ENCODE measurements around the gene CRADD.

Gene CRADD

DNA sequence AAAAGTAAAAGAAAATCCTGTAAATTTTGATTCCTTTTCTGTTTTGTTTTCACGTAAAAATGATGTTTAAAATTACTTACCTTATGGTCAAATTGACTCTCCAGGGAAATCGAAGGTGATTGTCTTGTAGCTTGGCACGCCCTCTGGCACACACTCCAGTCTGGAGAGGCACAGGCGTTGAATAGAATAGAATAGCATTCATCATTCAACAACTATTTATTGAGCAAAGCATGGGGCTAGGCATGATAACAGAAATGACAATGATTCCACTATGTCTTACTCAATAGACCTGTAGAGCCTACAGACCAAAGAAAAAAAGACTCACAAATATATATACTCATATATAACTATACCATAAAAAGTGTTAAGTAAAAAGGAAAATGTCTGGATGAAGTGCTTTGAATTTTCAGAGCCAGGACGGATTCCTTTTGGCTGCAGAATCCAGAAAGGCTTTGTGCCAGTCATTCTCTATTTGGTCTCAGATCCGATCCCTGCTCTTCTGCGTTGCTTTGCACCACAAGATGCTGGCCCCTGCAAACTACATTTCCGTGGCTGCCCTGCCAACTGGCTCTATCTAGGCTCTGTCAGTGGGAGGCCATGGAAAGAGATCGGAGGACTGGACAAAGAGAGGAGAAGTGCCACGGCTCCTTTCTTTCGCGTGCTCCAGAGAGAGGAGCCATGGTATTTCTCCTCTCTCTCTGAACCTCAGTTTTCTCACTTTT is 231.8 kb downstream of the CRADD start:
- no peak overlapping the region for H3K4me3 ChIP-seq (ENCODE audit: low read length)

DNA sequence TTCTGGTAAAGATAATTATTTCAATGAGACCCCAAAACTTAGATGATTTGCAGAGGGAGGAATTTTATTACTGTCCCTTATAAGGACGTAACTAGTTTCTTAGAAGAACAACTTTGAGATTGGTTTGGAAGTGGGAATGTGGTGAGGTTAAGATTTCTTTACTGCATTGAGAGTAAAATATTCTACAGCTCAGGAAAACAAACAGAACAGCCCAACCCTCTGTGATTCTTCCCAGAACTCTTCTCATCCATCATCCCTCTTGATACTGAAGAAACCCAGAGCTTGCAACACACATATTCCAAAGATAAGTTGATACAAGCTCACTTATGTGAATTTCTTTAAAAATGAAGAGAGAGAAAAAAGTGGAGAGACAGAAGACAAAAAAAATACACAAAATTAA is 234.2 kb downstream of the CRADD start:
- H3K4me3 ChIP-seq (ENCODE audit: low read length) = no peak overlapping the region
- no peak for DNase-seq (ENCODE audit: low read depth)
- TF ChIP-seq, protein P1, sequence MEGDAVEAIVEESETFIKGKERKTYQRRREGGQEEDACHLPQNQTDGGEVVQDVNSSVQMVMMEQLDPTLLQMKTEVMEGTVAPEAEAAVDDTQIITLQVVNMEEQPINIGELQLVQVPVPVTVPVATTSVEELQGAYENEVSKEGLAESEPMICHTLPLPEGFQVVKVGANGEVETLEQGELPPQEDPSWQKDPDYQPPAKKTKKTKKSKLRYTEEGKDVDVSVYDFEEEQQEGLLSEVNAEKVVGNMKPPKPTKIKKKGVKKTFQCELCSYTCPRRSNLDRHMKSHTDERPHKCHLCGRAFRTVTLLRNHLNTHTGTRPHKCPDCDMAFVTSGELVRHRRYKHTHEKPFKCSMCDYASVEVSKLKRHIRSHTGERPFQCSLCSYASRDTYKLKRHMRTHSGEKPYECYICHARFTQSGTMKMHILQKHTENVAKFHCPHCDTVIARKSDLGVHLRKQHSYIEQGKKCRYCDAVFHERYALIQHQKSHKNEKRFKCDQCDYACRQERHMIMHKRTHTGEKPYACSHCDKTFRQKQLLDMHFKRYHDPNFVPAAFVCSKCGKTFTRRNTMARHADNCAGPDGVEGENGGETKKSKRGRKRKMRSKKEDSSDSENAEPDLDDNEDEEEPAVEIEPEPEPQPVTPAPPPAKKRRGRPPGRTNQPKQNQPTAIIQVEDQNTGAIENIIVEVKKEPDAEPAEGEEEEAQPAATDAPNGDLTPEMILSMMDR (conservative IDR thresholded peaks at IDR 0.05; ENCODE audit: low read depth, low read length) = no peak

More for the DNA sequence above, 231.8 kb downstream of the CRADD start:
- no peak for DNase-seq (ENCODE audit: low read depth)
- TF ChIP-seq, protein P1 (conservative IDR thresholded peaks at IDR 0.05; ENCODE audit: low read depth, low read length) = no peak

DNA sequence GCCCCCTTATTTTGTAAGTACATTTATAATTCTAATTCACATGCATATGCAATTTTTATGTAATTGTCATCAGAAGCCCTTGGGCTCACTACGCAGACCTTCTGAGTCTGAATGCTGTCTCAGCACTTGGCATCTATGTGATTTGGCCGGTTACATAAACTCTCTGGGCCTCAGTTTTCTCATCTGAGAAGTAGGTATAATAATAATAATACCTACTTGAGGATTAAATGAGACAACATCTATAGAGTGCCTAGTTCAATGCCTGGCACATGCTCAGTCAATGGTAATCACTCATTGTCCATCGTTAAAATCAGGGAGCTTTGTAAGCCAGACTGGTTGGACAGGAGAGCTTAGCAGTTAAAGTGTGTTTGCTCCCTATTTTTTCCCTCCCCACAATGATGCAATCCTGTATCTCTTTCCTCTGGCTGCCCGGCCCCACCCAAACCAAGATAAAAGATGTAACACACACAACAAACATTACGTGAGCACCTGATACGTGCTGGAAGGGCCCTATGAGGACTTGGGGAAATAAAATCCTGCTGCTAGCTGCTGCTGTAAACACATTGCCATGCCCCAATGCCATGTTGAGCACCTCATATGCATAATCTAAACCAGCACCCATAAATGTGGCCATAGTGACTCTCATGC is 235.0 kb downstream of the CRADD start:
- TF ChIP-seq, protein P1 (conservative IDR thresholded peaks at IDR 0.05; ENCODE audit: low read depth, low read length) = no peak
- no peak for DNase-seq (ENCODE audit: low read depth)
- no peak overlapping the region for H3K4me3 ChIP-seq (ENCODE audit: low read length)

DNA sequence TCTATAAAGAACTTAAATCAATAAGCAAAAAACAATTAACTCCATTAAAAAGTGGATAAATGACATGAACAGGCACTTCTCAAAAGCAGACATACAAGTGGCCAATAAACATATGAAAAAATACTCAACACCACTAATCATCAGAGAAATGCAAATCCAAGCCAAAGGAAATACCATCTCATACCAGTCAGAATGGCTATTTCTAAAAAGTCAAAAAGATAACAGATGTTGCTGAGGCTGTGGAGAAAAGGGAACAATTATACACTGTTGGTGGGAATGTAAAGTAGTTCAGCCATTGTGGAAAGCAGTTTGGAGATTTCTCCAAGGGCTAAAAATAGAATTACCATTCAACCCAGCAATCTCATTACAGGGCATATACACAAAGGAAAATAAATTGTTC is 236.7 kb downstream of the CRADD start:
- DNase-seq (ENCODE audit: low read depth) = no peak
- H3K4me3 ChIP-seq (ENCODE audit: low read length) = no peak overlapping the region
- TF ChIP-seq, protein P1 (conservative IDR thresholded peaks at IDR 0.05; ENCODE audit: low read depth, low read length) = no peak

DNA sequence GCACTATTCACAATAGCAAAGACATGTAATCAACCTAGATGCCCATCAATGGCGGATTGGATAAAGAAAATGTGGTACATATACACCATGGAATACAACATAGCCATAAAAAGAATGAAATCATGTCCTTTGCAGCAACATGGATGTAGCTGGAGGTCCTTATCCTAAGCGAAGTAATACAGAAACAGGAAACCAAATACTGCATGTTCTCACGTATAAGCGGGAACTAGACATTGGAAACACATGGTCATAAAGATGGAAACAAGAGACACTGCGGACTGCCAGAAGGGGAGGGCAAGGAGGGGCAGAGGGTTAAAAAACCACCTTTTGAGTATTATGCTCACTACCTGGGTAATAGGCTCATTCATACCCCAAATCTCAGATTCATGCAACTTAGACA is 237.1 kb downstream of the CRADD start:
- no peak for DNase-seq (ENCODE audit: low read depth)
- no peak overlapping the region for H3K4me3 ChIP-seq (ENCODE audit: low read length)
- TF ChIP-seq, protein P1 (conservative IDR thresholded peaks at IDR 0.05; ENCODE audit: low read depth, low read length) = no peak

DNA sequence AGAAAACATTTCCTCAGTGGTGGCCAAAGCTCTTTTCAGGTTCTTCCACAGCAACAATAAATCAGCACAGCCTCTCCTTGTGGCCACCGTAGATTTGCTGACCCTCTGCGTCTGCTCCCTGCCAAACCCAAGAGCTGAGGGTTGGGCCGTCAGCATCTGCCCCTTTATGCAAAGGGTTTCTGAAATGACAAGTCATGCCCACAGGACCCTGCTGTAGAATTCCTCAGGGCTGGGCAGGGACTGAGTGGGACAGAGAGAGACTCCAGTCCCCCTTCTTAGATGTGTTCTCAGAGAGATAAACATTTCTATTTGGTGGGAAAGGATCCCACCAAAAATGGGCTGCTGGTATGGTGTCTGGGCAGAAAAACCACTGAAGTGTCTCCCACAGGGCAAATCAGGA is 238.2 kb downstream of the CRADD start:
- TF ChIP-seq, protein P1 (conservative IDR thresholded peaks at IDR 0.05; ENCODE audit: low read depth, low read length) = no peak
- no peak overlapping the region for H3K4me3 ChIP-seq (ENCODE audit: low read length)
- DNase-seq (ENCODE audit: low read depth) = no peak

DNA sequence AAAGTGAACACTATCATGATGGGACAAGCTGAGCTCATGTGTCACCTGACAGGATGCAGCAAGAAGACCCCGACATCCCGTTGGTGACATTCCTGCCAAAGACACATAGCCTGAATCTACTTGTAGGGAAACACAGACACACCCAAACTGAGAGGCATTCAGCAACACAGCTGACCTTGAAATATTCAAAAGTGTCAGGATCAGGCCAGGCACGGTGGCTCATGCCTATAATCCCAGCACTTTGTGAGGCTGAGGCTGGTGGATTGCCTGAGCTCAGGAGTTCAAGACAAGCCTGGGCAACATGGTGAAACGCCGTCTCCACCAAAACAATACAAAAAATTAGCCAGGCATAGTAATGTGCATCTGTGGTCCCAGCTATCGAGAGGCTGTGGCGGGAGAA is 239.2 kb downstream of the CRADD start:
- H3K4me3 ChIP-seq (ENCODE audit: low read length) = no peak overlapping the region
- no peak for DNase-seq (ENCODE audit: low read depth)
- TF ChIP-seq, protein P1 (conservative IDR thresholded peaks at IDR 0.05; ENCODE audit: low read depth, low read length) = no peak
